WTC11 (cell line): ENCODE measurements around the gene RCHY1. TPM values are rescaled to one million over a fixed set of nuclear protein-coding genes. Genes with fewer than 3 reads are reported as not detected.

Experiments
- ATAC-seq: fragments of 200-7000 bp; cut with Tn5 transposase; 2 replicates; pipeline ENCODE4 v1.10.0; 2021; ENCODE audit warnings: mild to moderate bottlenecking, moderate library complexity
- CTCF ChIA-PET: fragments of 300-600 bp; sonication (Branson Sonifier 250); formaldehyde crosslinking; loops from one replicate; lab custom pipeline; 2021; ENCODE audit warnings: antibody characterized with exemption; lab: Charles Lee
- POLR2A ChIA-PET: fragments of 350-600 bp; sonication (Branson Sonifier 250); formaldehyde crosslinking; loops from one replicate; lab custom pipeline; 2021; ENCODE audit warnings: antibody characterized with exemption; lab: Charles Lee
- DNase-seq: peaks from one replicate; pipeline ENCODE4 v3.0.0; 2021; ENCODE audit warnings: low spot score
- H3K27ac Mint-ChIP-seq: 2 replicates; pipeline ENCODE4 v1.8.0; 2021; ENCODE audit warnings: mixed read lengths
- H3K27me3 Mint-ChIP-seq: 2 replicates; pipeline ENCODE4 v1.8.0; 2021; ENCODE audit warnings: low read depth, mild to moderate bottlenecking, moderate library complexity, mixed read lengths
- H3K36me3 Mint-ChIP-seq: 2 replicates; pipeline ENCODE4 v1.8.0; 2021; ENCODE audit warnings: mixed read lengths
- H3K4me1 Mint-ChIP-seq: 2 replicates; pipeline ENCODE4 v1.8.0; 2022; ENCODE audit warnings: mixed read lengths
- H3K4me3 Mint-ChIP-seq: 2 replicates; pipeline ENCODE4 v1.8.0; 2021; ENCODE audit warnings: mild to moderate bottlenecking, moderate library complexity, mixed read lengths
- H3K9me3 Mint-ChIP-seq: 2 replicates; pipeline ENCODE4 v1.8.0; 2021; ENCODE audit warnings: mixed read lengths
- CTCF ChIP-seq: fragments of 200-600 bp; IDR thresholded peaks from 2 replicates; pipeline ENCODE4 v1.8.0; 2022; ENCODE audit warnings: antibody characterized with exemption
- ESRRA ChIP-seq: sonication (generic); formaldehyde crosslinking; IDR thresholded peaks from 2 replicates; pipeline ENCODE4 v1.8.1; 2022; ENCODE audit warnings: mild to moderate bottlenecking, missing genetic modification reagents, borderline replicate concordance
- FOXP4 ChIP-seq: sonication (generic); formaldehyde crosslinking; IDR thresholded peaks from 2 replicates; pipeline ENCODE4 v1.8.0; 2022; ENCODE audit warnings: mild to moderate bottlenecking, missing genetic modification reagents
- JUN ChIP-seq: sonication (generic); formaldehyde crosslinking; IDR thresholded peaks from 2 replicates; pipeline ENCODE4 v1.8.0; 2023; ENCODE audit warnings: mild to moderate bottlenecking, missing genetic modification reagents
- KAT7 ChIP-seq: sonication (generic); formaldehyde crosslinking; IDR thresholded peaks from 2 replicates; pipeline ENCODE4 v1.8.1; 2023; ENCODE audit warnings: missing genetic modification reagents, mild to moderate bottlenecking, borderline replicate concordance
- MXD4 ChIP-seq: fragments of 250-450 bp; sonication (Bioruptor Pico); IDR thresholded peaks from 2 replicates; pipeline ENCODE4 v1.8.0; 2021; ENCODE audit warnings: mild to moderate bottlenecking, moderate library complexity, borderline replicate concordance
- SMAD3 ChIP-seq: sonication (generic); formaldehyde crosslinking; IDR thresholded peaks from 2 replicates; pipeline ENCODE4 v1.8.0; 2022; ENCODE audit warnings: missing genetic modification reagents, mild to moderate bottlenecking, borderline replicate concordance
- SMAD4 ChIP-seq: sonication (generic); formaldehyde crosslinking; IDR thresholded peaks from 2 replicates; pipeline ENCODE4 v1.8.0; 2022; ENCODE audit warnings: mild to moderate bottlenecking, missing genetic modification reagents
- STAT6 ChIP-seq: sonication (generic); formaldehyde crosslinking; conservative IDR thresholded peaks from 2 replicates; pipeline ENCODE4 v1.8.1; 2023; ENCODE audit warnings: mild to moderate bottlenecking, low read depth, missing genetic modification reagents, moderate library complexity
- ZBTB21 ChIP-seq: sonication (generic); formaldehyde crosslinking; IDR thresholded peaks from 2 replicates; pipeline ENCODE4 v1.8.1; 2023; ENCODE audit warnings: mild to moderate bottlenecking, missing genetic modification reagents, borderline replicate concordance
- ZNF121 ChIP-seq: sonication (generic); formaldehyde crosslinking; IDR thresholded peaks from 2 replicates; pipeline ENCODE4 v1.8.0; 2023; ENCODE audit warnings: missing genetic modification reagents
- ZNF232 ChIP-seq: sonication (generic); formaldehyde crosslinking; IDR thresholded peaks from 2 replicates; pipeline ENCODE4 v1.8.0; 2022; ENCODE audit warnings: mild to moderate bottlenecking, missing genetic modification reagents
- ZNF396 ChIP-seq: fragments of 250-450 bp; sonication (Bioruptor Pico); IDR thresholded peaks from 2 replicates; pipeline ENCODE4 v1.8.0; 2021; ENCODE audit warnings: mild to moderate bottlenecking, moderate library complexity, borderline replicate concordance
- ZNF423 ChIP-seq: fragments of 250-450 bp; sonication (Bioruptor Pico); IDR thresholded peaks from 2 replicates; pipeline ENCODE4 v2.1.2; 2022; ENCODE audit warnings: mild to moderate bottlenecking, moderate library complexity
- total RNA-seq: library from RNA; stranded (reverse); gene quantifications from 3 replicates; pipeline ENCODE4 v1.2.3, GENCODE V29; 2021
- TF ChIP-seq, protein P1 (sequence below): sonication (generic); formaldehyde crosslinking; conservative IDR thresholded peaks from 2 replicates; pipeline ENCODE4 v1.8.1; 2022; ENCODE audit warnings: mild to moderate bottlenecking, missing genetic modification reagents
- TF ChIP-seq, protein P2 (sequence below): sonication (generic); formaldehyde crosslinking; IDR thresholded peaks from 2 replicates; pipeline ENCODE4 v1.8.0; 2022; ENCODE audit warnings: missing genetic modification reagents
- TF ChIP-seq, protein P3 (sequence below): sonication (generic); formaldehyde crosslinking; IDR thresholded peaks from 2 replicates; pipeline ENCODE4 v1.8.0; 2022; ENCODE audit warnings: mild to moderate bottlenecking, missing genetic modification reagents

RCHY1 gene
- total RNA-seq, 1 experiment from 2014 or later, result 37.8 TPM

GRCh38 chr4:75499900-75500299, 14.3 kb downstream of the RCHY1 start:
- CTCF ChIA-PET, result no interaction called here

DNA sequence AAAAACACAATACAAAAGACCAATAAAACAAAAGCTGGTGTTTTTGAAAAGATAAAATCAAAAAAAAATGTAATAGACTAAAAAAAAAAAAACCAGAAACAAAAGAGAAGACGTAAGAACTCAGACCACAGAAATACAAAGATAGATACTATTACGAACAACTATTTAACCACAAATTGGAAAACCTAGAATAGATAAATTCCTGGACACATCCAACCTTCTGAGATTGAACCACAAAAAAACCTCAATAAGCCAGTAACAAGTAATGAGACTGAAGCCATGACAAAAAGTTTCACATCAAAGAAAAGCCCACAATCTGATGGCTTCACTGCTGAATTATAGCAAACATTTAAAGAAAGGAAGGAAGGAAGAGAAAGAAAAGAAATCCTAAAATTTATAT, 16.2 kb downstream of the RCHY1 start:
- TF ChIP-seq, protein P1, sequence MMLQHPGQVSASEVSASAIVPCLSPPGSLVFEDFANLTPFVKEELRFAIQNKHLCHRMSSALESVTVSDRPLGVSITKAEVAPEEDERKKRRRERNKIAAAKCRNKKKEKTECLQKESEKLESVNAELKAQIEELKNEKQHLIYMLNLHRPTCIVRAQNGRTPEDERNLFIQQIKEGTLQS (CRISPR knock-in tag), result no peak
- TF ChIP-seq, protein P2, sequence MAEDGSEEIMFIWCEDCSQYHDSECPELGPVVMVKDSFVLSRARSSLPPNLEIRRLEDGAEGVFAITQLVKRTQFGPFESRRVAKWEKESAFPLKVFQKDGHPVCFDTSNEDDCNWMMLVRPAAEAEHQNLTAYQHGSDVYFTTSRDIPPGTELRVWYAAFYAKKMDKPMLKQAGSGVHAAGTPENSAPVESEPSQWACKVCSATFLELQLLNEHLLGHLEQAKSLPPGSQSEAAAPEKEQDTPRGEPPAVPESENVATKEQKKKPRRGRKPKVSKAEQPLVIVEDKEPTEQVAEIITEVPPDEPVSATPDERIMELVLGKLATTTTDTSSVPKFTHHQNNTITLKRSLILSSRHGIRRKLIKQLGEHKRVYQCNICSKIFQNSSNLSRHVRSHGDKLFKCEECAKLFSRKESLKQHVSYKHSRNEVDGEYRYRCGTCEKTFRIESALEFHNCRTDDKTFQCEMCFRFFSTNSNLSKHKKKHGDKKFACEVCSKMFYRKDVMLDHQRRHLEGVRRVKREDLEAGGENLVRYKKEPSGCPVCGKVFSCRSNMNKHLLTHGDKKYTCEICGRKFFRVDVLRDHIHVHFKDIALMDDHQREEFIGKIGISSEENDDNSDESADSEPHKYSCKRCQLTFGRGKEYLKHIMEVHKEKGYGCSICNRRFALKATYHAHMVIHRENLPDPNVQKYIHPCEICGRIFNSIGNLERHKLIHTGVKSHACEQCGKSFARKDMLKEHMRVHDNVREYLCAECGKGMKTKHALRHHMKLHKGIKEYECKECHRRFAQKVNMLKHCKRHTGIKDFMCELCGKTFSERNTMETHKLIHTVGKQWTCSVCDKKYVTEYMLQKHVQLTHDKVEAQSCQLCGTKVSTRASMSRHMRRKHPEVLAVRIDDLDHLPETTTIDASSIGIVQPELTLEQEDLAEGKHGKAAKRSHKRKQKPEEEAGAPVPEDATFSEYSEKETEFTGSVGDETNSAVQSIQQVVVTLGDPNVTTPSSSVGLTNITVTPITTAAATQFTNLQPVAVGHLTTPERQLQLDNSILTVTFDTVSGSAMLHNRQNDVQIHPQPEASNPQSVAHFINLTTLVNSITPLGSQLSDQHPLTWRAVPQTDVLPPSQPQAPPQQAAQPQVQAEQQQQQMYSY (CRISPR knock-in tag), result no peak
- TF ChIP-seq STAT6 (CRISPR knock-in tag) (no peak), ZNF396 (CRISPR knock-in tag) (no peak), ZBTB21 (no peak), CTCF (no peak), SMAD4 (no peak), JUN (no peak), FOXP4 (CRISPR knock-in tag) (no peak), SMAD3 (CRISPR knock-in tag) (no peak), MXD4 (CRISPR knock-in tag) (no peak), ESRRA (CRISPR knock-in tag) (no peak), KAT7 (CRISPR knock-in tag) (no peak), ZNF423 (CRISPR knock-in tag) (no peak)
- TF ChIP-seq, protein P3, sequence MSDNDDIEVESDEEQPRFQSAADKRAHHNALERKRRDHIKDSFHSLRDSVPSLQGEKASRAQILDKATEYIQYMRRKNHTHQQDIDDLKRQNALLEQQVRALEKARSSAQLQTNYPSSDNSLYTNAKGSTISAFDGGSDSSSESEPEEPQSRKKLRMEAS (CRISPR knock-in tag), result no peak
- no peak for DNase-seq
- CTCF ChIA-PET, result no interaction called here
- no peak overlapping the region for H3K27ac Mint-ChIP-seq
- H3K9me3 Mint-ChIP-seq, result peaks cover 12% of the 10 kb centered on the region
- peaks cover 33% of the 10 kb centered on the region for H3K36me3 Mint-ChIP-seq
- POLR2A ChIA-PET, result interaction anchor here (0.6 kb wide), 1 partner anchor 57 kb away, joined by 3 read pairs; no protein-coding TSS in a partner anchor
- no peaks in the 10 kb centered on the region for H3K27me3 Mint-ChIP-seq
- H3K4me3 Mint-ChIP-seq, result no peak overlapping the region
- no peak for ATAC-seq
- no peaks in the 10 kb centered on the region for H3K4me1 Mint-ChIP-seq

More at GRCh38 chr4:75499900-75500299, 14.3 kb downstream of the RCHY1 start:
- H3K4me1 Mint-ChIP-seq, result no peaks in the 10 kb centered on the region
- no peak for DNase-seq
- TF ChIP-seq ZNF121 (CRISPR knock-in tag) (0 out of 2 replicates have a peak, but pooled peaks have one; percentile 5), ZNF232 (CRISPR knock-in tag) (no peak)
- no peak overlapping the region for H3K27ac Mint-ChIP-seq
- no peak overlapping the region for H3K4me3 Mint-ChIP-seq
- no peaks in the 10 kb centered on the region for H3K27me3 Mint-ChIP-seq
- POLR2A ChIA-PET, result no interaction called here
- no peak for ATAC-seq
- peaks cover 39% of the 10 kb centered on the region for H3K36me3 Mint-ChIP-seq
- H3K9me3 Mint-ChIP-seq, result peaks cover 12% of the 10 kb centered on the region
